Endothelial cell of hepatic sinusoid (primary cell): ENCODE data around the gene STRBP.

Experiments
- in situ Hi-C: cut with HindIII; loops from 2 replicates; pipeline ENCODE4 v1.10.0; 2017; ENCODE audit warnings: low sequenced_read_pairs

STRBP gene

DNA sequence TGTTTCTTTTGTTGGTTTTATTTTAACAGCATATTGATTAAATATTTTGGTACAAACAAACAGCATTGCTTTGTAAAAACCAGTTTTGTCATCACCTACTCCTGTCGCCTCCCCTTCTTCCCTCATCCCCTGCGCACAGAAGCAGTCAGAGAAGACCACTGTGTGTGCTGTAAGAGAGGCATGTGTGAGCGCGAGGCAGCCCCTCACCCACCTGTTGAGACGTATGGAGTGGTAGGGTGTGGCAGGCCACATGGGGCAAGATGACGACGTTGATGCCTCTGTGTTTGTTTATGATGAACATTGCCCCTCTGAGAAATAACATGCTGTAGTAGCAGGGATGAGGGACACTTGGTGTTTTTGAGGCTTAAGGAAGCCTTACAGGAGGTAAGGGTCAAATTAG, 163.6 kb downstream of the STRBP start:
- in situ Hi-C loops: no loop called here

DNA sequence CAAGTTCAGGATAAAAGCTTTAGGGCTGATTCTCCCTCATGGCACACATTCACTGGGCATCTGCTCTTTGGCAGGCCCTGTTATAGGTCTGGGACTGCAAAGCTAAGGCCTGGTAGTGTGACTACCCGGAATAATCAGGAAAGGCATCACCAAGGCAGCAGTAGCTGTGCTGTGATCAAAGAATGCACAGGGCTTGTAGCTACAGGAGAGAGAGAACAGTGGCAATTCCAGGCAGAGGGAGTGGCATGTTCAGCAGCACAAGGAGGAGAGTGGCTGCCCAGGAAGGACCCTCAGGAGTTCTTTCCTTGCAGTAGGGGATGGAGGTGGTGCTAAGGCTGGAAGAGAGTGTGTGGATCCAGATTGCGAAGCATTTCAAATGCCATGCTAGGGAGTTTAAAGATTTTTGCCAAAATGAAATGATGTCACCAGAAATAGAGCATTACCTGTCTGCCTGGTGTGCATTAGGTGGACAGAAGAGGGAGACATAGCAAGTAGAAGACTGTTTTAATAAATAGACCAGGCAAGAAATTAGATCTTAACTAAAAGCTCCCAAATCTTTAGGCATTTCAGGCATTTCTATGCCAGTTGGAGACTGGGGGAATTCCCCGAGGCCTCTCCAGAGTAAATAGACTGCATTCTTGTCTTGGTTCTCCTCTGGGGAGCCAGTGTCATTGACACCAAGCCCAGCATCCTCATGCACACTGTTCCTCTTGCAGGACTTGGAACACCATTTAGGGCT, 165.8 kb downstream of the STRBP start:
- in situ Hi-C loops: no loop called here

DNA sequence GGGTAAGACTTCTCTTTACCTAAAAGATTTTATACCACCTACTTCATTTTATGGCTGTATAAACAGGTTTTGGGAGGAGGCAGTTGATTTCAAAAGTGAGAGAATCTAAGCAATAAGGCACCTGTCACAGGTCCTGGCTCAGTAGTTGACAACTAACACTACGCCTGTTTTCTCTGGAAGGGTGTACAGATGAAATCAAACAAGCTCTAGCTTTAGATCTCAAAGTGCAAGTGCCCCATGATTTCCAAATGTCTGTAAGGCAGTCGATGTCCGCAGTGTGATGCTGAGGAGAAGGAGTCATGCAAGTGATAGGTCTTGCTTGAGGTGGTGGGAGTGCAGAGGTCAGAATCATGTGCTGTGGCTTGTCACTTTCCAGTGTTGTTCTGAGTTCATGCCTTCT, 168.8 kb downstream of the STRBP start:
- in situ Hi-C loops: loop anchor here (10.0 kb wide), 1 partner anchor 255 kb away; the partner anchor contains the start of gene CRB2

DNA sequence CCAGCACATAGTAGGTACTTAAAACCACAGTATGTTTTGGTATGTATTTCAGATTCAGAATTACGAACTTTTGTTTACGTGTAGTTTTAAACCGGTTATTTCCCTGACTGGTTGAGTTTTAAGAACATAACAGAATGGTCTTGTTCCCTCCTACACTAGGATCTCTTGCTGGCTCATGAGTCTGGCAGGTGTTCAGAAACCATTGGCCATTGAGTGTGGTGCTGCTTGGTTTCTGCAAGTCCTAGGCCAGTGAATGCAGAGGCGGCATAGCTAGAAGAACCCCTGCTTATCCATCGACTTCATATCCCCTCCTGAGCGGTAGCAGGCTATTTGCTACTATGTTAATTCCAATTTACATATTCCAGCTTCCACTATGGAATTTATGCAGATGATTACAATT, 169.3 kb downstream of the STRBP start:
- in situ Hi-C loops: loop anchor here (10.0 kb wide), 1 partner anchor 256 kb away; the partner anchor contains the start of gene CRB2

DNA sequence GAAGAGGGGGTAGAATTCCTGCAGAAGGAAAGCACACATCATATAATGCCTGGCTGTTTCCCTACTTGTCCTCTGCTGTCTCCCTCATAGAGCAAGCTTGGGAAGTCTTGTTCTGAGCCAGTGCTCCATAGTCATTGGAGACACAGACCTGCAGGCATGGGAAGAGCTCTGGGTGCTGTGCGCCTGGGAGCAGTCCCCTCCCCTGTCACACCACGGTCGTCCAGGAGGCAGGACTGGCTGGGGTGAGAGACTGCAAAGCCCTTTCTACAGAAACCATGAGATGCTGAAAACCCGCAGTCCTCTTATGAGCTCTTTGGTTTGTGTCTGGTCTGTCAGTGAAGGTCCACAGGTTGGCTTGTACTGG, 170.3 kb downstream of the STRBP start:
- in situ Hi-C loops: loop anchor here (10.0 kb wide), 1 partner anchor 257 kb away; the partner anchor contains the start of gene CRB2

DNA sequence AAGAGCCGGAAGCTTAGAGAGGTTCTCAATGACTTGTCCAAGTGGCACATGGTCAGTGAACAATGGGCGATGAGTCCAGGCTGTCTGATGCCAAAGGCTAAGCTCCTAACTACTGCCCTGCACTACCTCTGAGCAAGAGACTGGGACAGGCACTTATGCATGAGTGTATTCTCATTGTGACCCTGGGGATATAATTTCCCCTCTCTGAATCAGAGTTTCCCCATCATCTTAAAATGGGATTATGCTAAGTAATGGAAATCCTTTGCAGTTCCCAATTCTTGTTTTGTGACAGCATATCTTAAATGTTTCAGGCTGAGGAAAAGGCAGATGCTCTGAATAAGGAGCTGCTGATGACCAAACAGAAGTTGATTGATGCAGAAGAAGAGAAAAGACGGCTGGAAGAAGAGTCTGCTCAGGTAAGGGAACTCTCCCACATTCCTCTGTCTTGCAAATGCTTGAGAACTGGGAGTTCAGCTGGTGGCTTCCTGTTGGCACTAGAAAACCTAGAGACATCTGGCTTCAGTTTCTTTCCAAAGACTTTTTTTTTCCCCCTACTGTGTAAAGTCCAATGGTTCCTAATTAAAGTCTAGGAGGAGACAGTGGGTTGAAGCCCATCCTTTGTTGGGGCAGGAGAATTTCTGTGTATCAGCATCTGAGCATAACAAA, 170.8 kb downstream of the STRBP start:
- in situ Hi-C loops: loop anchor here (10.0 kb wide), 1 partner anchor 257 kb away; the partner anchor contains the start of gene CRB2

DNA sequence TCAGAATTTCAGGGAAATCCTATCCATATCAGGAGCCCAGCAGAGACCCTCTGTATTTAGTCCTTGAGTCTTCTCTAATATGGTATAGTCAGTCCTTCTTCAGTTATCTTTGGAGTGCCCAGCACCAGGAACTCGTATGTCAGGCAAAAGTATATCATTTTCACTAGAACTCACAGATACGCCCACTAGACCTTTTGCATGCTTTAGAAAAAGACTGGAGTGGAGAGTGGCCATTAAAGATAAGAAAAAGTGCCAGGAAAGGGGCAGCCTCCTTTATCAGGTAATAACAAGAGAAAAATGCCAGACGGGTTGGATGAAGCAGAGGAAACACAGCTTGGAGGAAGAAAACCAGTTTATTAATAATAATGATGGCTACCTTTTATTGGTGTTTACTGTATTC, 171.4 kb downstream of the STRBP start:
- in situ Hi-C loops: loop anchor here (10.0 kb wide), 1 partner anchor 258 kb away; the partner anchor contains the start of gene CRB2

DNA sequence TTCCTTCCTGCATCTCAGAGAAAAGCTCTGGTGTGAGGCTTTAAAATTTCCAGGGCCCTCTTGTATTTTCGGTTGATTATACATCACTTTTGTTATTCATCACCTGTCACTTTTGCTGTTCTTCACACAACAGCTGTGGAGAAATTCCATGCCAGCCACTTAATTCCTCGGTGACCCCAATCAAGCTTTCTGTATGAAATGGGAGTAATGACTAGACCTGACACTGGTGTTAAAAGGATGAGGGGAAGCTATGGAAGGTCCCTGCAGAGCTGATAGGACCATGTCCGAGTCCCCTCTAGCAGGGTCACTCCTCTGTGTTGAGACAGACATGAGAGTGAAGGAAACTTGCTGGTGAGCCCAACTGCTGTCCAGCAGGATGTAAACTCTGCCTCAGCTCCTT, 175.2 kb downstream of the STRBP start:
- in situ Hi-C loops: loop anchor here (10.0 kb wide), 1 partner anchor 262 kb away; the partner anchor contains the start of gene CRB2

DNA sequence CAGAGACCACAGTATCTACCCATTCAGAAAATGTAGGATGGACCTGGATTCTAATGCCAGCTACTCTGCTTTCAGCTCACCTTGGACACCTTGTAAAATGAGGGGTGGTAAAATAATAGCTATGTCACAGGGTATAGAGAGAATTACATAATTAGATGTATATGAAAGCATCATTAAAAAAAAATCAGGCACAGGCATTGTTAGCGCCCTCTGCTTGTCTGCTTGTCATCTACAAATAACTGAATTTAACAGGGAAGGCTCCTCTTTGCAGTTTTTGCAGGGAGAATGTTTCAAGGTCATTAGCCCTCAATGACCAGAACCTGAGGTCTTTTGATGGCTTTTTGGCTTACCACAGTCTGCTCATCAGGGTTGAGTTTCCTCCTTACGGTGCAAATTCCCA, 176.9 kb downstream of the STRBP start:
- in situ Hi-C loops: loop anchor here (10.0 kb wide), 1 partner anchor 263 kb away; the partner anchor contains the start of gene CRB2

DNA sequence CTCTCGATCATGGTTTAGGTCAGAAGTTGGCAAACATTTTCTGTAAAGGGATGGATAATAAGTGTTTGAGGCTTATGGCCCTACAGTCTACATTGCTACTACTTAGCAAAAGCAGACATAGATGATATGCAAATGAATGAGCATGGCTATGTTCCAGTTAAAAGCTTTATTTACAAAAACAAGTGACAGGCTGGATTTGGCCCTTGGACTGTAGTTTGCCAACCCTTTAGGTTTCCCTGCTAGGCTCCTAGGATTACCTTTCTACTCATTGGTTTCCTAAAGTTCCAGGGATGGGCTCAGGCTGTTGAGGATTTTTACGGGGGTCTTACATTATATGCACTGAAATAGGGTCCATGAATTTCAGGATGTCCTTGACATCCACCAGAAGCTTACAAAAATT, 177.4 kb downstream of the STRBP start:
- in situ Hi-C loops: loop anchor here (10.0 kb wide), 1 partner anchor 264 kb away; the partner anchor contains the start of gene CRB2

DNA sequence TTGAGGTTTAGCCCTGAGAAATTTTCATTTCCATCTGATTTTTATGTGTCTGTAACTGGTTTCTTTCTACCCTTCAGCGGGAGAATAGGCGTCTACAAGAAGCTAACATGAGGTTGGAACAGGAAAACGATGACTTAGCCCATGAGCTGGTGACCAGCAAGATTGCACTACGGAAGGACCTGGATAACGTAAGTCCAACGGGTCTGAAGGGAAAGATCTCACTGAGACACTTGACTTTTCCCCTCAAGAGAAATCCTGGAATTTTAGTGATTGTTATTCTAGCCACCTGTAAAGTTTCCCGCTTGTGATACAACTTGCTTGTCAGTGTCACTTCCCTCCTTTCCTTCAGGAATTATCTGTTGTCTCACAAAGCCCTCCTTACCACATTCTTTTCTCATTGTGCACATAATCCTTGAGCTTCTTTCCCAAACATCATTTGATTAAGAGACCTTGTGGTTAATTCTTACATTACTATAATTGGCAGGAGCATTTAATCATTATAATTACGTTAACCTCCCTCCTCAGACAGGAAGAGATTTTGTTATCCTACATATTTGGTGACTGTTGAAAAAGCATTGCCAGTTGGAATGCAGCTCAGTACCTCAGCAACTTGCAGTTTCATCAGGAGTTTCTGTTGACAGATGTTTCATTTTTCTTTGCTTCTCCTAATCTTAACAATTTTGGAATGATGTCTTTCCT, 178.0 kb downstream of the STRBP start:
- in situ Hi-C loops: loop anchor here (10.0 kb wide), 1 partner anchor 264 kb away; the partner anchor contains the start of gene CRB2

DNA sequence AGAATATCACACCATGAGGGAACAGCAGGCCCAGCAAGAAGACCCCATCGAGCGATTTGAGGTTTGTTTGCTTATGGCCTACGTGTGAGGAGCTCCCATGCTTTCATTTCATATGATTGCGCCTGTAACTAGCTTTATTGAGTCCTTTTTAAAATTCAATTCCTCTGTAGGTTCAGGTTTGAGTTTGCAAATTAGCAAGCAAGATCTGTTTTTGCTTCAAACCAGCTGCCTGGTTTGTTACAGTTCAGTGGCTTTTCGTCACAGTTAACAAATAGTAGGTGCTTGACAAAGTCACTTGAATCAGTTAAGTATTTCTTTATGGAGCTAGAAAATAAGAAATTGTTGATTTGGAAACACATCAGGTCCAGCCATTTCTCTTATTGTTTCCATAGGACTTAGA, 178.6 kb downstream of the STRBP start:
- in situ Hi-C loops: loop anchor here (10.0 kb wide), 1 partner anchor 265 kb away; the partner anchor contains the start of gene CRB2

DNA sequence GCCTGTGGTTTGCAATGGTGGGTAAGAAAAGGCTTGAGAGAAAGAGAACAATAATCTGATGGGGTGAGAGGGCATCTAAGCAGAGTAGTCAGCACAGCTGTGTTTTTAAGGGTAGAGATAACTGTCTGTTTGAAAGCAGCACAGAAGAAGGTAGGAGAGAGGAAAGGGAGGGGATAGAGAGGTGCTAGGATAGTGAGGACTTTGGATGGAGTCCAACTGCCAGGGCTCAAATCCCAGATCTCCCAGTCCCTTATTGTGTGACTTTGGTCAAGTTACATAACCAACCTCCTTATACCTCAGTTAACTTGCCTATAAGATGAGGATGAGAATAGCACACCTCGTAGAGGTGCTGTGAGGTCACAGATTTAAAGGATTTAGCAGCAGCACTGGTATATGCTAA, 179.3 kb downstream of the STRBP start:
- in situ Hi-C loops: no loop called here

DNA sequence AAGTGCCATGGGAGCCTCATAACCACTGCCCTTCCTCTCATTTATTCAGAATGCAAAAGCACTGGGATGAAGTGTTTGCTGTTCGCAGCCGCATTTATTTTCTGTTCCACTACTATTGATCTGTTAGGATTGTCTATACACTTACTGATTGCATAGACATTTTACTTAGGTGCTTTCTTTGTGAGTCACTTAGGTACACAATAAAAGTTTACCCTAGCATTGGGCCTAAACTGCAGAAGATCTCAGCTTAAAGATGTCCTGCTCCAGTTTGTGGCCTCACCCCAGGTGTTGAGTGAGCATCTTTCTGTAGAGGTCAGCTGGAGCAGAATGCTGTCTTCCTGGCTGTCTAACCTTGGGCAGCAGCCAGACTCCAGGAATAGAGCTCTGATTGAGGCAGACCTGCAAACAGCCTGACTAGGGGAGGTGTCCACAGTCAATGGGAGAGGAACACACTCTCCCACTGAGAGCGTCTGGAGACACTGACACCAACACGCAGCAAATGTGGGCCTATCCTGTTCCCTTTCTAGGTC, 181.0 kb downstream of the STRBP start:
- in situ Hi-C loops: no loop called here

DNA sequence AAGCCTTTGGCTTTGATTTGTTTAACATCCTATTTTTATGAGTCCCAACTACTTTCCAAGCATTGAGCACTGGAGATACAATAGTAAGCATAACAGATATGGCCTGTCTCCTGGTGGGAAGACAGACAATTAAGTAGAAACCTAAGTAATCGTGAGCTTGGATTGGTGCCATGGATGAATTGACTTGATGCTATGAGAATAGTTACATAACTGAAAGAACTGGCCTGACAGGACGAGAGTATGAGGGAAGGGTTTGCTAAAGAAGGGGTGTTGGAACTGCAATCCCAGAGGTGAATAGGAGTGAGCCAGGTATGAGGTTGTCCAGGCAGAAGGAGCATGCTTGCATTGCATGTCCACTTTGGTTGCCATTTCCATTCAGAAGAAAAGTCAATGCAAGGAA, 182.5 kb downstream of the STRBP start:
- in situ Hi-C loops: no loop called here

DNA sequence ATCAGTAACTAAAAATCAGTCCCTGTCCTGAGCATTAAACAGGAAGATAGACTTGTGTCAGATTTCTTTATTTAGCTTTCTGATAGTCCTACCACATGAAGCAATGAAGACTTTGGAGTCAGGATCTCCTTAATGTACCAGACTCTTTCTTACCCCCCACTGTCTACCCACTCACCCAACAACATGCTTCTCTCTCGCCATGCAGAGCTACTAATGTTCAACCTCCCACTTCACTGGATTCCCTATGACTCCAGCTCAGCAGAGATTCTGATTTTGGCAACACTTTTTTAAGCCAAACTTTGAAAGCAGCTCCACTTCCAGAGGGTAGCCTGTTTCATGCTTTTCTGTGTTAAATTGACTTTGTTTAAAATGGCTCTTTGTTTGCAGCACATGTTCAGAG, 184.1 kb downstream of the STRBP start:
- in situ Hi-C loops: no loop called here

DNA sequence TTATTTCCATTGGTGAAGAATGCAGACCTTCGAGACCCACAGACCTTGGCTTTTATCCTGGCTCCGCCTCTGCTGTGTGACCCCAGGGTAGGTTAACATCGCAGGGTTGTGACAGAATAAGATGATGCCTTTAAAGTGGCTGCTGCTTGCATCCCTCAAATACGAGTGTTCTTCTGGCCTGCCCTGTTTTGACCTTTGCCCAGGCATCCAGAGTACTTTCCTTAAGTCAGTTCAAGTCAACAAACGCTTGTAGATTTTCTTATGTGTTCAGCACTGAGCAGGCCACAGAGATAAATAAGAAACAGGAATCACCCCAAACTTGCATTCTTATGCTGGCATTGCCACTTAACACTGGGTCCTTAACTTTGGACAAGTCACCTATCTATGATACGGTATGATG, 184.7 kb downstream of the STRBP start:
- in situ Hi-C loops: no loop called here

DNA sequence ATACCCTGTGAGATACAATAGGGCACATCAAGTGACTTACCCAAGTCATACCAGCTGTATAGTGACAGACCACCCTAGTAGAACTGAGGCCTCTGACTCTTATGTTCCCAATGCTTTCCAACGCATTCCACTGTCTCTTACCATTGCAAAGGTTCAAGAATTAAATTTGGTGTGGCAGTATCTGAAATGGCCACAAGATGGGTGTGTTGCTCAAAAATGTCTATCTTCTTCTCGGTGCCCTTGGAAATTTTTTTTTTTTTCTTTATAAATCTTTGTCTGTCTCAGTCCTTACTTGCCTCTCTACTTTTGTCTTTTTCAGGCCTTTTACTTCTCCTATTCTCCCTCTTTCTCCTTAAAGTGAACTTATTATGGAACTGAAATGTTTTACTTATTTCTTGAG, 186.6 kb downstream of the STRBP start:
- in situ Hi-C loops: no loop called here

DNA sequence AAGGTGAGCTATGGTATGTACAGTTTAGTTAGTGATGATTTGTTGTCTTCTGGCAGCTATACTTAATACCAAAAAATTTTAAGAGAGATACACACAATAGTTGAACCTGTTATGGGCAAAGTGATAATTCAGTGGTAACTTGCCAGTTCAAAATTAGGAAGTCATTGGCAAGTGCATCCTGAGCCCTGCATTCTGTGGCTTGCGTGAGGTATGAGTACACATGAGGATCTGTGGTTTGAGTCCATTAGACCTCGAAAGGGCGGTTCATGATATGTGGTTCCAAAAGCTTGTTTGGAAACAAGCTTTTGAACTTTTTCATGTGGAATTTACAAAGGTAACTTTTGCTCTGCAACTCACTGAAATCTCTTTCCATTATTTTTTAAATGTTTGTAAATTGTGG, 187.9 kb downstream of the STRBP start:
- in situ Hi-C loops: no loop called here

DNA sequence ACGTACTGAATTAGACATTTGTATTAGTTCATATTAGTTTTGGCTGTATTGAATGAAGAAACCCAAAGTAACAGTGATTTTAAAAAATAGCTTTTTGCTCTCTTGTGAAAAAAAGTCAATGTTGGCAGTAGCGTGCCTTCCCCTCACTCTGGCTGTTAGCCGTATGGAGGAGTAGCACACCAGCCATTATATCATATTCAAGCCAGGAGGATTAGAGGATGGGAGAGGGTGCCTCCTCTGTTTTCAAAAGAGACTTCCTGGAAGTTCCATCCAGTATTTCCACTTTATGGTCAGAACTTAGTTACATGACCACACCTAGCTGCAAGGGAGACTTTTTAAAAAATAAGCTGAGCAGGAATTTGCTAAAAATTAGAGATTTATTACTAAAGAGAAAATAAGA, 193.8 kb downstream of the STRBP start:
- in situ Hi-C loops: no loop called here

DNA sequence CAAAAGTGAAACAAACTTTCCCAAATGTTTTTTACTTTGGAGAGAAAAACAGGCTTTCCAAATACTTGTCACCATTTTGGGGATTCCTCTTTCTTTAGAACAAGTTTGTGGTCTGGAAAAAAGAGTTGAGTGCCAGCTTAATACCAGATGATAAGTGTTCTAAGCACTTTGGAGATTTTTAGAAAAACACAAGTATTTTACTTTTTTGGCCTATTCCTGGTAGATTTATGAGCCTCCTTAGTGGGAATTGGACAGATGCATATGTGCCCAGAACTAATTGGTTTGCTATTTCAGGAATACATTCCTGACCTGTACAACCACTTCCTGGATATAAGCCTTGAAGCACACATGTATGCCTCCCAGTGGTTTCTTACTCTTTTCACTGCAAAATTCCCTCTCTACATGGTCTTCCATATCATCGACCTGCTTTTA, 194.4 kb downstream of the STRBP start:
- in situ Hi-C loops: no loop called here
